ENCODE results near the gene CCT6A.

DNA sequence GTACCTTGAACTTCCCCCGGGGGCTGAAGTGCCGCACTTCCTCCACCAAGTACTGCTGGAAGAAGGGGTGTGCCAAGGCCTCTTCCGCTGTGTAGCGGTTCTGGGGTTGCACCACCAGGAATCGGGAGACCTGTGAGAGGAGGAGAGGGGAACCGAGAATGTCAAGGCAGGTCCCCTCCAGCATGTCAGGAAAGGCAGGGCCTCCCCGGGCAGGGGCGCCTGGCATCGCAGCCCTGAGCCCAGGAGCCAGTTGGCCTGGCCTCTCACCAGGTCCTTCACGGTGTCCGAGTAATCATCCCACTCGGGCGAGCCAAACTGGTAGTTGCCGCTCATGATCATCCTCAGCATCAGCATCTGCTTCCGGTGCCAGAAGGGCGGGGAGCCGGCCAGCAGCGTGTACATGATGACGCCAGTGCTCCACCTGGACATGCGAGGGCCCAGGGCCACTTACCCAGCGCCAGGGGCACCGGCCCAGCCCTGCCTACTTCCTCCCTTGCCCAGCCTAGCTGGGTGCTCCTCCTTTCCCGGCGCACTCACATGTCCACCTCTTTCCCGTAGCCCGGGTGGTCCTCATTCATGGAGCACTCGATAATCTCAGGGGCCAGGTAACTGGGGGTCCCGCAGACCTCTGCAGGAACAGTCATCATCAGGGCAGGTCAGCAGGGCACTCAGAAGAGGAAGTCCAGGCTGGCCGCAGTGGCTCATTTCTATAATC, 30.2 kb downstream of the CCT6A start:
- TF ChIP-seq, protein P1, sequence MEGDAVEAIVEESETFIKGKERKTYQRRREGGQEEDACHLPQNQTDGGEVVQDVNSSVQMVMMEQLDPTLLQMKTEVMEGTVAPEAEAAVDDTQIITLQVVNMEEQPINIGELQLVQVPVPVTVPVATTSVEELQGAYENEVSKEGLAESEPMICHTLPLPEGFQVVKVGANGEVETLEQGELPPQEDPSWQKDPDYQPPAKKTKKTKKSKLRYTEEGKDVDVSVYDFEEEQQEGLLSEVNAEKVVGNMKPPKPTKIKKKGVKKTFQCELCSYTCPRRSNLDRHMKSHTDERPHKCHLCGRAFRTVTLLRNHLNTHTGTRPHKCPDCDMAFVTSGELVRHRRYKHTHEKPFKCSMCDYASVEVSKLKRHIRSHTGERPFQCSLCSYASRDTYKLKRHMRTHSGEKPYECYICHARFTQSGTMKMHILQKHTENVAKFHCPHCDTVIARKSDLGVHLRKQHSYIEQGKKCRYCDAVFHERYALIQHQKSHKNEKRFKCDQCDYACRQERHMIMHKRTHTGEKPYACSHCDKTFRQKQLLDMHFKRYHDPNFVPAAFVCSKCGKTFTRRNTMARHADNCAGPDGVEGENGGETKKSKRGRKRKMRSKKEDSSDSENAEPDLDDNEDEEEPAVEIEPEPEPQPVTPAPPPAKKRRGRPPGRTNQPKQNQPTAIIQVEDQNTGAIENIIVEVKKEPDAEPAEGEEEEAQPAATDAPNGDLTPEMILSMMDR (IDR thresholded peaks at IDR 0.05; ENCODE audit: insufficient read depth, low read length) = no peak
- TF ChIP-seq, protein P2, sequence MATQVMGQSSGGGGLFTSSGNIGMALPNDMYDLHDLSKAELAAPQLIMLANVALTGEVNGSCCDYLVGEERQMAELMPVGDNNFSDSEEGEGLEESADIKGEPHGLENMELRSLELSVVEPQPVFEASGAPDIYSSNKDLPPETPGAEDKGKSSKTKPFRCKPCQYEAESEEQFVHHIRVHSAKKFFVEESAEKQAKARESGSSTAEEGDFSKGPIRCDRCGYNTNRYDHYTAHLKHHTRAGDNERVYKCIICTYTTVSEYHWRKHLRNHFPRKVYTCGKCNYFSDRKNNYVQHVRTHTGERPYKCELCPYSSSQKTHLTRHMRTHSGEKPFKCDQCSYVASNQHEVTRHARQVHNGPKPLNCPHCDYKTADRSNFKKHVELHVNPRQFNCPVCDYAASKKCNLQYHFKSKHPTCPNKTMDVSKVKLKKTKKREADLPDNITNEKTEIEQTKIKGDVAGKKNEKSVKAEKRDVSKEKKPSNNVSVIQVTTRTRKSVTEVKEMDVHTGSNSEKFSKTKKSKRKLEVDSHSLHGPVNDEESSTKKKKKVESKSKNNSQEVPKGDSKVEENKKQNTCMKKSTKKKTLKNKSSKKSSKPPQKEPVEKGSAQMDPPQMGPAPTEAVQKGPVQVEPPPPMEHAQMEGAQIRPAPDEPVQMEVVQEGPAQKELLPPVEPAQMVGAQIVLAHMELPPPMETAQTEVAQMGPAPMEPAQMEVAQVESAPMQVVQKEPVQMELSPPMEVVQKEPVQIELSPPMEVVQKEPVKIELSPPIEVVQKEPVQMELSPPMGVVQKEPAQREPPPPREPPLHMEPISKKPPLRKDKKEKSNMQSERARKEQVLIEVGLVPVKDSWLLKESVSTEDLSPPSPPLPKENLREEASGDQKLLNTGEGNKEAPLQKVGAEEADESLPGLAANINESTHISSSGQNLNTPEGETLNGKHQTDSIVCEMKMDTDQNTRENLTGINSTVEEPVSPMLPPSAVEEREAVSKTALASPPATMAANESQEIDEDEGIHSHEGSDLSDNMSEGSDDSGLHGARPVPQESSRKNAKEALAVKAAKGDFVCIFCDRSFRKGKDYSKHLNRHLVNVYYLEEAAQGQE (IDR thresholded peaks at IDR 0.05; ENCODE audit: insufficient replicate concordance, low read depth) = no peak
- no peak for TF ChIP-seq POLR2AphosphoS5 (IDR thresholded peaks at IDR 0.05; ENCODE audit: low read depth)
- no peak for TF ChIP-seq GABPA (IDR thresholded peaks at IDR 0.05; ENCODE audit: low read depth)
